ENCODE data around the gene CLSTN3. TPM values are rescaled to one million over a fixed set of nuclear protein-coding genes. Genes with fewer than 3 reads are reported as not detected.

CLSTN3 gene
- total and polyA plus RNA-seq, 9 of the 15 experiments (the other 6 are each of a cell fraction or from before 2014, with no cell fraction given), result 0.08 to 23.2 (median 11.0) TPM

DNA sequence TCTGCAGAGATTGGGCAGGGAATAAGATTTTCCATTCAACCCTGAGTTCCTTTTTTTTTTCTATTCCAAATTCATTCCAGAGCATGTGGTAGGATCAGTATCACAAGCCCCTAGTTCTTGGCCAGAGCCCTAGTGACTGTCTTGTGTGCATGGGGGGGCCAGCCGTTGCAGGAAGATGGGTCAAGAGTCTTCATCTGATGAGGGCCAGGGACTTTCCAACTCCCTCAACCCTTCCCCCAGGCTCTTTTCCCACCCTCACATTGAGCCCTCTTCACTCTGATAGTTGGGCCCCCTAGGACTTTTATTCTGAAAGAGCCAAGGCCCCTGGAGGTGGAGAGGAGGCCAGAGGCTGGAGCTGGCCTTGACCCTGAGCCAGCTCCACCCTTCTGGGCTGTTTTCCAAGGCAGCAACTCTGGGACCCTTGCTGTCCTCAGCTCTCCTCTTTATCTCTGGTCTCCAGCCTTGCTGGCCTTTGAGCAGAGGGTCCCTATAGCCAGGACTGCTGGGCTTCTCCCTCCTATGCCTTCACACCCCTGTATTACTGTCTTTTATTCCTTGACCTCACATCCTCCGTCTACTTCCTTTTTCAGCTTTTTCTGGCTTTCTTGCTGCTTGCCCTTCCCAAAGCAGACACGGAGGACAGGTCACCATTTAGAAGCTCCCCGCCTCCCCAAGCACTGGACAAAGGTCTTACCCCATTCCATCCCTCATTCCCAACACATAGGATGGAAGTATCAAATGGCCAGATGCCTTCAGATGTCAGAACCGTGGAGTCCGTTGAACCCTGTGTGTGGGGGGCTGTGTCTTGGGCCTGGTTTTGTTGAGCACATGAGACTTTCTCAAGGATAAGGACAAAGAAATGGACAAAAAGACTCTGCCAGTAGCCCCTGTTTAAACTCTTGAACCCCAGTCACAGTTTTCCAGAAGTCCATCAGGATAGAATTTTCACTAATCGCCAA lies 7.1 kb upstream of the CLSTN3 start (continued):
- TF ChIP-seq THRAP3 (IDR thresholded peaks at IDR 0.05; ENCODE audit: borderline replicate concordance) (no peak), RNF2 (IDR thresholded peaks at IDR 0.05) (peak; percentile 44; the same call in 1 of the 2 replicates), BCLAF1 (IDR thresholded peaks at IDR 0.05; ENCODE audit: borderline replicate concordance in 1 of 2, control insufficient read depth in 1 of 2, low read depth in 2 of 2, low read length in 1 of 2) (no peak), MIER1 (IDR thresholded peaks at IDR 0.05; ENCODE audit: low read depth) (no peak), ZNF140 (CRISPR knock-in tag; IDR thresholded peaks at IDR 0.05) (no peak), KAT2B (IDR thresholded peaks at IDR 0.05; ENCODE audit: low read depth, low read length) (no peak), CBX1 (IDR thresholded peaks at IDR 0.05; ENCODE audit: low read depth) (no peak), MEIS2 (IDR thresholded peaks at IDR 0.05; ENCODE audit: partially characterized antibody) (no peak), MYC (IDR thresholded peaks at IDR 0.05; ENCODE audit: low read depth, low read length) (0 out of 2 replicates have a peak, but pooled peaks have one; percentile 18), MYC (CRISPR knock-in tag; IDR thresholded peaks at IDR 0.05; ENCODE audit: borderline replicate concordance, low read depth) (no peak), SIN3A (IDR thresholded peaks at IDR 0.05; ENCODE audit: borderline replicate concordance in 2 of 2, control insufficient read depth in 1 of 2, low read depth in 2 of 2, low read length in 2 of 2) (0 out of 4 replicates have a peak, but pooled peaks of 1 of the 2 experiments have one; percentile 38), ARHGAP35 (IDR thresholded peaks at IDR 0.05; ENCODE audit: partially characterized antibody) (no peak), ZNF134 (CRISPR knock-in tag; conservative IDR thresholded peaks at IDR 0.05) (no peak), CREM (IDR thresholded peaks at IDR 0.05; ENCODE audit: low read depth) (0 out of 2 replicates have a peak, but pooled peaks have one; percentile 20), HMBOX1 (IDR thresholded peaks at IDR 0.05) (no peak), NEUROD1 (IDR thresholded peaks at IDR 0.05; ENCODE audit: borderline replicate concordance, low read depth, low read length, partially characterized antibody) (peak; percentile 67), YY1 (IDR thresholded peaks at IDR 0.05; ENCODE audit: borderline replicate concordance in 1 of 3, control insufficient read depth in 1 of 3, extremely low read depth in 1 of 3, insufficient read depth in 3 of 3, insufficient read length in 1 of 3, insufficient replicate concordance in 2 of 3, low read depth in 1 of 3, low read length in 2 of 3) (peak in 1 of 3 experiments; percentile 15)
- TF ChIP-seq, protein P1, sequence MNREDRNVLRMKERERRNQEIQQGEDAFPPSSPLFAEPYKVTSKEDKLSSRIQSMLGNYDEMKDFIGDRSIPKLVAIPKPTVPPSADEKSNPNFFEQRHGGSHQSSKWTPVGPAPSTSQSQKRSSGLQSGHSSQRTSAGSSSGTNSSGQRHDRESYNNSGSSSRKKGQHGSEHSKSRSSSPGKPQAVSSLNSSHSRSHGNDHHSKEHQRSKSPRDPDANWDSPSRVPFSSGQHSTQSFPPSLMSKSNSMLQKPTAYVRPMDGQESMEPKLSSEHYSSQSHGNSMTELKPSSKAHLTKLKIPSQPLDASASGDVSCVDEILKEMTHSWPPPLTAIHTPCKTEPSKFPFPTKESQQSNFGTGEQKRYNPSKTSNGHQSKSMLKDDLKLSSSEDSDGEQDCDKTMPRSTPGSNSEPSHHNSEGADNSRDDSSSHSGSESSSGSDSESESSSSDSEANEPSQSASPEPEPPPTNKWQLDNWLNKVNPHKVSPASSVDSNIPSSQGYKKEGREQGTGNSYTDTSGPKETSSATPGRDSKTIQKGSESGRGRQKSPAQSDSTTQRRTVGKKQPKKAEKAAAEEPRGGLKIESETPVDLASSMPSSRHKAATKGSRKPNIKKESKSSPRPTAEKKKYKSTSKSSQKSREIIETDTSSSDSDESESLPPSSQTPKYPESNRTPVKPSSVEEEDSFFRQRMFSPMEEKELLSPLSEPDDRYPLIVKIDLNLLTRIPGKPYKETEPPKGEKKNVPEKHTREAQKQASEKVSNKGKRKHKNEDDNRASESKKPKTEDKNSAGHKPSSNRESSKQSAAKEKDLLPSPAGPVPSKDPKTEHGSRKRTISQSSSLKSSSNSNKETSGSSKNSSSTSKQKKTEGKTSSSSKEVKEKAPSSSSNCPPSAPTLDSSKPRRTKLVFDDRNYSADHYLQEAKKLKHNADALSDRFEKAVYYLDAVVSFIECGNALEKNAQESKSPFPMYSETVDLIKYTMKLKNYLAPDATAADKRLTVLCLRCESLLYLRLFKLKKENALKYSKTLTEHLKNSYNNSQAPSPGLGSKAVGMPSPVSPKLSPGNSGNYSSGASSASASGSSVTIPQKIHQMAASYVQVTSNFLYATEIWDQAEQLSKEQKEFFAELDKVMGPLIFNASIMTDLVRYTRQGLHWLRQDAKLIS (CRISPR knock-in tag; IDR thresholded peaks at IDR 0.05), result no peak

Measured in K562 (cell line).